Jurkat, Clone E6-1 (cell line): ENCODE data around the gene EFTUD2. TPM values are rescaled to one million over a fixed set of nuclear protein-coding genes. Genes with fewer than 3 reads are reported as not detected.
"Not testable (repeated sequence)": the region's sequence is repeated elsewhere in the genome, so short reads cannot be mapped to it uniquely, and the experiment has no call there.

Experiments
- DNase-seq: peaks from one replicate; pipeline ENCODE4 v3.0.0-alpha.2; 2011; ENCODE audit warnings: low read depth, low spot score
- H3K4me3 ChIP-seq: 2 replicates; pipeline ENCODE4 v1.5.1; 2011; ENCODE audit warnings: mild to moderate bottlenecking, low read length, control low read depth, moderate library complexity
- polyA plus RNA-seq: library from polyadenylated mRNA; unstranded; fragments of >200 nt; gene quantifications from one replicate; pipeline ENCODE4 v1.2.1, GENCODE V29; 2012; ENCODE audit warnings: missing spikeins; ENCODE audit not compliant: insufficient read length, insufficient read depth

Gene EFTUD2
- 155 TPM for polyA plus RNA-seq

- peak; percentile 85 for DNase-seq
- peak within 1 kb of the TSS; percentile 83 for H3K4me3 ChIP-seq
These were observed at the start of gene EFTUD2 for GRCh38 chr17:44899074-44899782. Gene EFTUD2 (minus strand): TSS chr17:44899445. CDS start chr17:44894521, 4,924 bp downstream.

GRCh38 chr17:44948315-44948795, 49.1 kb upstream of the EFTUD2 start:
- DNase-seq, result no peak
- peak overlapping the region; percentile 78 for H3K4me3 ChIP-seq

- DNase-seq, result peak; percentile 98
- H3K4me3 ChIP-seq, result peak within 1 kb of the TSS; percentile 78
These were observed 48.4 kb upstream of the EFTUD2 start, which contains the start of gene KIF18B for GRCh38 chr17:44947461-44948314. Gene KIF18B (minus strand): TSS chr17:44947773. CDS start chr17:44936344, 11,429 bp downstream.

- not testable (repeated sequence) for DNase-seq, H3K4me3 ChIP-seq
These were observed 46.4 kb upstream of the EFTUD2 start for GRCh38 chr17:44945652-44946051.

GRCh38 chr17:44942456-44942855, 43.2 kb upstream of the EFTUD2 start:
- H3K4me3 ChIP-seq, result no peak overlapping the region
- DNase-seq, result no peak

DNA sequence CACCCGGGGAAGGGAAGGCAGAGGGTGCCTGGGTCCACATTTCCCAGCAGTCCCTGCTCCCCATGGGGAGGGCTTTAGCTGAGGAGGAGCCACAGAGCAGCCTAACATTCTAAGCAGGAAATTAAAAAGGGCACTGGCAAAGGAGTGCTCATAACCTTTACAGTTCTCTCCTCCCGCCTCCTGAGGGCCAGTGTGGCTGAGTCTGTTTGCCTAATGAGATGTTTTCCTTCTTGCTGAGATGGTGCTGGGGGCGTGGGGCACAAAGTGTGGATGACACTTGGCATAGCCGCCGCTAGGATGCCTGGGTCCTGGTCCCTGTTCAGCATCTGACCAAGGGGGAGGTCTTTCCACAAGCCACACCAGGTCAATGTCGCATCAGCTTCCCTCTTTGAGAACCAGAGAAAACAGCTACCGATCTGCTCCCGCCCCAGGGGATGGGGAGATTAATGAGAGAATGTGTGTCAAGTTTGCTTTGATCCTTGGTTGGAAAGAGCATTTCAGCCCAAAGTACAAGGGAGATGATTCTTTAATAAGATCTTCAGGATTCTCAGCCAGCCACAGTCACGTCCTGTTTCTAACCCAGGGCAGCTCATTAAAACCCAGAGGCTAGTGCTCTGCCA, 42.6 kb upstream of the EFTUD2 start:
- no peak for DNase-seq
- H3K4me3 ChIP-seq, result no peak overlapping the region

DNA sequence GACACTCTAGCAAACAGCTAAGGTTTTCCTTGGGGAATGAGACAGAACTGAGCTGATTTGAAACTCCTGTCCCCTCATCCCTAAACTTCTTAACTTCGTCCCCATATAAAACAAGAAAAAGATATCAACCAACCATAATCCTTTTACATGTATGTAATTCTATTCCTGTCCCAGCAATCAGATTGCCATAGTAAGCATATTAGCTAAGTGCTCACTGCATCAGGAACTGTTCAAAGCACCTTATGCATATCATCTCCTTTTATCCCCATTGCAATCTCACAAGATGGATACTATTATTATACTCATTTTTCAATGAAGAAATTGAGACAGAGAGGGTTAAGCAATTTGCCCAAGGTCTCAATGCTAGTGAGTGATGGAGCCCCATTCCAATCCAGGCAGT, 41.5 kb upstream of the EFTUD2 start:
- DNase-seq, result no peak
- H3K4me3 ChIP-seq, result no peak overlapping the region

DNA sequence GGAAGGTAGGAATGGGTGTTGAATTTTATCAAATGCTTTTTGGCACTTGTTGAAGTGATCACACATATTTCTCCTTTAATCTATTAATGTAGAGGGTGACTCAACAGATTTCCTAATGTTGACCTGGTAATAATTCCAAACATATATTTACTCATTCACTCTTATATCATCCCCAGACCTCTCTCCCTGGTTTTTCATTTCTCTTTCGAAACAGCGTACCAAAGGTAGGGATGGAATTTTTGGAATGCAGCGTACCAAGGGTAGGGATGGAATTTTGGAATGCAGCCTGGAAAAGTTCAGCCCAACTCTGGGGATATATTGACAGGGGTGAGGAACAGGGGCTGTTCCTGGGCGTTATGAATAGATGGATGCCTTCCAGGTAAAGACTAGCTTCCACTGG, 41.1 kb upstream of the EFTUD2 start:
- DNase-seq, result no peak
- H3K4me3 ChIP-seq, result no peak overlapping the region

DNA sequence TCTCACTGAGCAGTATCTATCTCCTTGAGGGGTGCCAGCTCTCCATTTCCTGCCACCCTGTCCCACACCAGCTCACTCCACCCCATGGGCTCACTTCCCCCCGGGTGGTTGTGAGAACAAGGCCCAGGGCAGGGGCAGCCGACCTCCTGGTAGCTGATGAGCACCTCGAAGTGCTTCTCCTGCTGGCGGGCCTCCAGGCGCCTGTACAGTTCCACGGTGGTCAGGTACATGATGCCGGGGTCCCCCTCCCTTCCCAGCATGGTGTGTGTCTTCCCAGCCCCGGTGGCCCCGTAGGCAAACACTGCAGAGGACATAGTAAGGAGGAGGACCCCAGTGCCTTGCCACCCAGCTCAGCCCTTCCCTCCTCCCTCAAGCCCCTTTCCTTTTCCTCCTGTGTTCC, 35.9 kb upstream of the EFTUD2 start:
- no peak for DNase-seq
- no peak overlapping the region for H3K4me3 ChIP-seq

GRCh38 chr17:44934745-44935105, 35.5 kb upstream of the EFTUD2 start:
- DNase-seq, result no peak
- no peak overlapping the region for H3K4me3 ChIP-seq

DNA sequence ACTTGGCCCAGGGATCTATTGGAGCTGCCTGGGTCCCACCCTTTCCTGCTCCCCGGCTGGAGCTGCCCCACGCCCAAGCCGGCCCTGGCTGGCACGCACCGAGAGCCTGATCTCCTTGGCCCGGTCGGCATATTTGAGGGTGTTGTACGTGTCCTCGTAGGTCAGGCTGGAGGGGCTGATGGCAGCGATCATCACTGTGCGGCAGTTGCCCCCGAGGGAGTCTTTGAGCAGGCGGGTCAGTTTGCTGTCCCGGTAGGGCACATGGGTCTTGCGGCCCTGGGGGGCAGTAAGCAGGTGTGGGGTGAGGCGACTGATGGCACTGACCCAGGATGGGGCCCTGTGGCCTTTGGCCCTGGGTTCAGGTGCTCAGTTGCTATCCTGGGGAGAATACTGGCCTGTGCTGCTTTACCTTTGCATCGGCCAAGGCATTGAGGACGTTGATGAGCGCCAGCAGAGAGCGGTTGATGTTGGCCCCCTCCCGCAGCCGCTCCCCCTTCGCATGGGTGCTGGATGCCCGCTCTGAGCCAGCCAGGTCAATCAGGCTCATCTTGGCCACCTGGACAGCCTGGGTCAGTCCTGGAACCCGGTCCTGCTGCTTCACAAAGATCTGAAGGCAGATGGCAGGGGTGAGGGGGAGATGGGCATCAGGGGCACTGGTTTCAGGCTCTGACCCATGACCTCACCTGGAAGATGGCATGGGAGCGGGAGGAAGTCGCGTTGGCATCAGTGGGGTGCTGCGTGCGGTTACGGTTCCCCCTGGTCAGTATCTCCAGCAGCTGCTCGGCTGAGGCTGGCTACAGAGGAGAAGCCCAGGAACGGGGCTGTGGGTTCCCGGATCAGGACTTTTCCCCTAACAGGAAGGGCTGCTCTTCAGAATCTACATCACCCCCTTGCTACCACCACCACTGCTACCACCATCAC, 34.8 kb upstream of the EFTUD2 start:
- no peak overlapping the region for H3K4me3 ChIP-seq
- no peak for DNase-seq

DNA sequence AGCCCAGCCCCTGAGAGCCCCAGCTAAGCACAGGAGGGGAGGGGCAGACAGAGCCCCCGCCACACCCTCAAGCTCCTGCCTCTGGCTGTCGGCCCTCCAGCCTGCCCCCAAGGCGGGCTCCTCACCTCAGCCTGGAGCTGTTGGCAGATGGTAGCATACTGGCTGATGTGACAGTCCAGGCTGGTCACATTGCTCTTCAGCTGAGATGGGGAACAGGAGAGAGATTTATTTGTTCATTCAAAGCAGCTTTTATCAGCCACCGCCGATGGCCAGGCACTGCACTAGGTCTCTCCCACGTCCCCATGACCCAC, 33.5 kb upstream of the EFTUD2 start:
- DNase-seq, result no peak

DNA sequence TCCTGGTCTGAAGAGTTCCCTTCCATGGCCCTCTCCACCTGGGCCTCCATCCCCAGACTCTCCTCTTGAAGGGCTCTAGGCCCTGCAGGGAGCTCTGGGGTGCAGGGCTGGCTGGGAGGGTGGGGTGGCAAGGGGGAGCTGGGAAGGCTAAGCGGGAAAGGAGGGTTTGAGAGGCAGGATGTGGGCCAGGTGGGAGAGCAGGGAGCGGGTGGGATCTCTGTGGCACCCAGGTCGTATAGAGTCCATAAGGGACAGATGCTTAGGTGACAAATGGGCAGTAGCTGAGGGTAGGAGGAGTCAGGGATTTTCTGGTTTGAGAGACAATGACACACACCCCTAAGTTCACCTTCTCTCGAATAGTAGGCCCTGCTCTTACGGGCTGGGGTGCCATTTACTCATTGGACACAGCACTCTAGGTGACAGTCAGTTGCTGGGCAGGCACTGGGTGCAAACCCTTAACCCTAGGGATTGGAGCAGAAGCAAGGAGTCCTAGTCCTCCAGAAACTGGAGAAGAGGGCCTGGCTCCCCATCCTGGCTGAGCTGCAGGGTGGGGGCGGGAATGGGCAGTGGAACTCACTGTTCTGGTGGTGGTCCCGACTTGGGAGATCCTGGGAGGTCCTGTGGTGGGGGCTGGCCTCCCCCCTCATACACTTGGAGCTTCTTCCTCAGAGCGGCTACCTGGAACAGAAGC, 33.0 kb upstream of the EFTUD2 start:
- no peak for DNase-seq
- H3K4me3 ChIP-seq, result no peak overlapping the region

More for the DNA sequence above, 33.5 kb upstream of the EFTUD2 start:
- H3K4me3 ChIP-seq, result no peak overlapping the region

GRCh38 chr17:44931376-44931775, 32.1 kb upstream of the EFTUD2 start:
- DNase-seq, result no peak
- no peak overlapping the region for H3K4me3 ChIP-seq

DNA sequence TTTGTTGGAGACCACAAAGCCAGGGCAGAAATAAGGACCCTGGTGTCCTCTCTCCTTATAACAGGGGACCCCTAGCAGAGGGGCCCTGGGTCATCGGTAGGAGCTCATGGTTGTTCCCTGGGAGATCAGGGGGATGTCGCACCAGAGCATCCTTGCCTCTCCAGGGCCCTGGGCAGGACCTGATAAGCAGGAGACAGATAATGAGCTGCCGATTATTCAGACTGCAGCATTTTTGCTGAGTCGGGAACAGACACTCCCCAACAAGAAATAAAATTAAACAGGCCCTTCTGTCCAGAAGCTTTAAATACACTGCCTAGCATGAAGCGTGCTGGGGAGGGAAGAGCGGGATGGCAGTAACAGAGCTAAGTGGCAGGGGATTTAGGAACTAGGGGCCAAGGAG, 31.4 kb upstream of the EFTUD2 start:
- H3K4me3 ChIP-seq, result no peak overlapping the region

DNA sequence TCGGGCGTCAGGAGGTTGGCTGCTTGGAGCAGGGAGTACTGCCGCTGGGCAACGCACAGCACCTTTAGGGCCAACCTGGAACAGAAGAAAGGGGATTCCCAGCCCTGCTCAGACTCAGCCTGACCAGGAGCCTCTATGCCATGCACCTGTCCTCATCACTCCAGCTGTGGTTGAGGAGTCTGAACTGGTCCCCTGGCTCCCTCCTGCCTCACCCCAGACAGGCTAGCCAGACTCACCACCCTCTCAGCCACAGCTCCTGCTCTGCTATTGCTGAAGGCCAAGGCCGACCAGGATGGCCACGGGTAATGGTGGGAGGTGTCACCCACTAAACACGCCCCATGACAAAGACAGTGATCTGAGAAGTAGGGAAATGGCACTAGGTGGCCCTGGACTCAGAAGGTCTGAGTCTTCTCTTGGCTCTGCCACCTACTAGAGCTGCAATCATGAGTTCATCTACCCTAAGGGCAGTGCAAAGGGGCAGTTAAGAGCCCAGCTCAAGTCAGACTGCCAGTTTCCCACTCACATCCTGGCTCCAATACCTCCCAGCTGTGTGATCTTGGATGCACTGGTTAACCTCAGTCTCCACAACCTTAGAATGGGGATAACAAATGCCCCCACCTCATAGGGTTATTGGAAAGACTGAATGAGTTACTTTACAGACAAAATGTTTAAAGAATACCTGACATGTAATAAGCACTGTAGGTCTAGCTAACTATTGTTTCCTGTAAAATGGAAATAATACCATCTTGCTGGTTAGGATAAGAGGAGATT, 29.9 kb upstream of the EFTUD2 start:
- H3K4me3 ChIP-seq, result no peak overlapping the region
- no peak for DNase-seq

More for the DNA sequence above, 31.4 kb upstream of the EFTUD2 start:
- DNase-seq, result no peak

GRCh38 chr17:44928136-44928535, 28.9 kb upstream of the EFTUD2 start:
- no peak overlapping the region for H3K4me3 ChIP-seq
- no peak for DNase-seq

DNA sequence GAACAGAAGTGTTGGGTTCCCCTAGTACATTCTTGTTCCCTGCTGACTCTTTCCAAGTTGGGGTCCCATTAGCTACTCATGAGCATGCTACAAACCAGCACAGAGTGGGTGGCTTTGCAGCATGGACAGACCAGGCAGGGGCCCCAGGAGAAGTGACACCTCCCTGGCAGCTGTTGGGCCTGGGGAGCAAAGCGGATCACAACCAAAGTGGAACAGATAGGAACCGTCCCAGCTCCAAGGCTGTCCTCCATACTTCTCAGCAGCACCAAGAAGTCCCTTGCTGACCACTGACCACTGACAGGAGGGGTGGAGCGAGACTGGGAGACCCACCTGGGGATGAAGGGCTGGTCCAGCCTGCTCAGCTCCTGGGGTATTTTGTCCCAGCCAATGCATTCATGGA, 28.5 kb upstream of the EFTUD2 start:
- no peak overlapping the region for H3K4me3 ChIP-seq
- DNase-seq, result no peak
